ENCODE measurements around the gene RTP5. TPM values are rescaled to one million over a fixed set of nuclear protein-coding genes. Genes with fewer than 3 reads are reported as not detected.
"Not testable (repeated sequence)": the region's sequence is repeated elsewhere in the genome, so short reads cannot be mapped to it uniquely, and the experiment has no call there.

RTP5 gene
- not detected in 2 replicates for total RNA-seq

DNA sequence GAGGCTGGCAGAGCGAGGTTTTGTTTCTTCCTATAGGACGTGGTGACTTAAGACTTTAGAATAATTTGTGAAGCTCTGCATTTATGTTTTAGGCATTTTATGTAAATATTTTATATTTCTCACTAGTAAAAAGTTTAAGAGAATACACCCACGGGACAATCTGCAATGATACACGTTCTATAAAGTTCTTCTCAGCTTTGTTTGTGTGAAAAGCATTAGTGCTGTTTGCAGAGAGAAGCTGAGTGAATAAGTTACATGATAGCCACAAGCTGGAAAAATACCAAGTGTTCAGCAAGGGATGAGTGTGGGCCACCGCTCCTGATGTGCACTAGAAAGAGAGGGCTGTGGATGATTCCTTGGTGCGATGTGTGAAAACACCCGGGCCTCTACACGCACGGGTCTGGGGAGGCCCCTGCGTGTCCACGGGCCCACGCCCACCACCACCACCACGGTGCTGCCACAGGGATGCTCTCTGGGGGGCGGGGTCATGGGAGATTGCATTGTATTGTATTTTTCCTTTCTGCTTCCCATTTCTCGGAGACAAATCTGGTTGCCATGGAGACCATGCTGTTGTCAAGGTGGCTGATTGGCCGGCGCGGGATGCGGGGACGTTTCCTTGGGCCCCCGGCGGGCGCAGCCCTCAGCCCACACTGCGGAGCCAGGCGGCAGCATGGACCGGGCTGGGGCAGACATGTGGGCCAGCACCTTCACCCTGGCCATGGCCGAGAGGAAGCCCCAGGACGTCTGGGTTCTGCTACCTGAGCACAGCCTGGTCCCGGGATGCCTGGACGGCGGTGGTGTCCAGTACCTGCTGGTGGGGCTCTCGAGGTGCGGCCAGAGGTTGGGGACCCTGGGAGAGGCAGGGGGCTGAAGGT, at the start of gene RTP5:
Gene RTP5 (plus strand): TSS at position 643 of the 875 bp plus-strand sequence. CDS start 28 bp downstream, at position 671.
- H3K27ac Mint-ChIP-seq: no peak within 1 kb of the TSS

DNA sequence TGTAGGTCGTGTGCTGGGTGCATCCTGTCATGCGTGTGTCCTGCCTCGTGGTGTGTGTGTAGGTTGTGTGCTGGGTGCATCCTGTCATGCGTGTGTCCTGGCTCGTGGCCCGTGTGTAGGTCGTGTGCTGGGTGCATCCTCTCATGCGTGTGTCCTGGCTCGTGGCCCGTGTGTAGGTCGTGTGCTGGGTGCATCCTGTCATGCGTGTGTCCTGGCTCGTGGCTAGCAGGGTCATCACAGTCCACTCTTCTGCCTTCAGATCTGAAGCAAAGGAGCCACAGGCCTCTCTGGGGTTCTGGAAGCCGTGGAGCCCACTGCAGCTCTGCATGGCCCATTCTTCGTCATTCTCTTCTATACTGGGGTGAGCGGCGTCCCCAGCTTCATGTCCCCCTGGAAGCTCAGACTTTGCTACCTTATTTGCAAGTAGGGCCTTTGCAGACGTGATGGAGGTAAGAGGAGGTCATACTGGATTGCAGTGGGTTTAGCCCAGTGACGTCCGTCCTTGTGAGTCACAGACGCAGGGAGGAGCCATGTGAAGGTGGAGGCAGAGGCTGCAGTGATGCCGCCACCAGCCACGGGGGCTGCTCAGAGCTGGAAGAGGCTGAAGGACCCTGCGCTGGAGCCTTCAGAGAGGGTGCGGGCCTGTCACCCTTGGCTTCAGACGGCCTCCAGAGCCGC, 49.4 kb upstream of the RTP5 start:
- DNase-seq (ENCODE audit: low spot score); H3K27me3 Mint-ChIP-seq (ENCODE audit: insufficient read depth); H3K27ac Mint-ChIP-seq; H3K4me1 Mint-ChIP-seq (ENCODE audit: low read depth); H3K36me3 Mint-ChIP-seq (ENCODE audit: low read depth); intact Hi-C loops (cut with micrococcal nuclease); H3K4me3 Mint-ChIP-seq: not testable (repeated sequence)
- peaks cover 13% of the 10 kb centered on the region for H3K9me3 Mint-ChIP-seq

More for the DNA sequence above, at the start of gene RTP5:
- intact Hi-C loops (cut with micrococcal nuclease): no loop called here
- no peak for DNase-seq (ENCODE audit: low spot score)
- H3K36me3 Mint-ChIP-seq (ENCODE audit: low read depth): peaks cover 5% of the 10 kb centered on the region
- H3K27me3 Mint-ChIP-seq (ENCODE audit: insufficient read depth): peaks cover 11% of the 10 kb centered on the region
- H3K4me3 Mint-ChIP-seq: no peak within 1 kb of the TSS
- peaks cover 31% of the 10 kb centered on the region for H3K4me1 Mint-ChIP-seq (ENCODE audit: low read depth)
- peaks cover 7% of the 10 kb centered on the region for H3K9me3 Mint-ChIP-seq

DNA sequence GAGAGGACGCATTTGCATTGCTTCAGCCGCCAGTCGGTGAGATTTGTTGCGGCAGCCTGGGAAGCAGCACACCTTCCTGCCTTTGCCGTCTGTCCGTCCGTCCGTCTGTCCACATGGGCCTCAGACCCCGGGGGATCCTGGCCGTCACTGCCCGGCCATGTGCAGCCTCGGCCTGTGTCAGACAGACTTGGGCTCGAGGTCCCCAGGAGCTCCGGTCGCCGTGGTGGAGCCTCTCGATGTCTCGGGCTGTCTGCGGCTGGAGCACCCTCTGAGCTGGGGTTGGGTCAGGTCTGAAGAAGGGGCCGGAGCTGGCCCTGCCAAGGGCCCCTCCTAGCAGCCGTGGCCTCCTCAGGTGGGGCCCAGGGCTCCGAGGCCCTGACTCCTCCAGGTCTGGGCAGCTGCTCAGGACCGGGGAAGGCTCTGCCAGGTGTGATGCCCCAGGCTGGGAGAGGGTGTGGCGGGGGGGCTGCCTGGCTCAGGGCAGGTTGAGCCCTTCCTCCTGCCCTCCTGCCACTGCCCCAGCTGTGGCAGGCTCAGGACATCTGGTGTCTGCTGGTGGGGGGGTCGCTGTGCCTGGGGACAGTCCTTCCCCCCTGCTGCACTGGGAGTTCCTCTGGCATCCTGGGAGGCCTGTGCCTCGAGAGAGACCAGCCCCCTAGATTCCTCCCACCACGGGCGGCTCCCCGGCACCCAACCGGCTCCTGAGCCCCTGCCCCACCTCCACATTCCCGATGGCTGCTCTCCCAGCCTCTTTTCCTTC, 48.7 kb upstream of the RTP5 start:
- no peak for DNase-seq (ENCODE audit: low spot score)
- Mint-ChIP-seq H3K27me3 (ENCODE audit: insufficient read depth) (peaks cover 8% of the 10 kb centered on the region), H3K36me3 (ENCODE audit: low read depth) (no peaks in the 10 kb centered on the region), H3K4me1 (ENCODE audit: low read depth) (peaks cover 7% of the 10 kb centered on the region), H3K4me3 (no peak overlapping the region), H3K27ac (no peak overlapping the region), H3K9me3 (peaks cover 18% of the 10 kb centered on the region)
- intact Hi-C loops (cut with micrococcal nuclease): no loop called here

DNA sequence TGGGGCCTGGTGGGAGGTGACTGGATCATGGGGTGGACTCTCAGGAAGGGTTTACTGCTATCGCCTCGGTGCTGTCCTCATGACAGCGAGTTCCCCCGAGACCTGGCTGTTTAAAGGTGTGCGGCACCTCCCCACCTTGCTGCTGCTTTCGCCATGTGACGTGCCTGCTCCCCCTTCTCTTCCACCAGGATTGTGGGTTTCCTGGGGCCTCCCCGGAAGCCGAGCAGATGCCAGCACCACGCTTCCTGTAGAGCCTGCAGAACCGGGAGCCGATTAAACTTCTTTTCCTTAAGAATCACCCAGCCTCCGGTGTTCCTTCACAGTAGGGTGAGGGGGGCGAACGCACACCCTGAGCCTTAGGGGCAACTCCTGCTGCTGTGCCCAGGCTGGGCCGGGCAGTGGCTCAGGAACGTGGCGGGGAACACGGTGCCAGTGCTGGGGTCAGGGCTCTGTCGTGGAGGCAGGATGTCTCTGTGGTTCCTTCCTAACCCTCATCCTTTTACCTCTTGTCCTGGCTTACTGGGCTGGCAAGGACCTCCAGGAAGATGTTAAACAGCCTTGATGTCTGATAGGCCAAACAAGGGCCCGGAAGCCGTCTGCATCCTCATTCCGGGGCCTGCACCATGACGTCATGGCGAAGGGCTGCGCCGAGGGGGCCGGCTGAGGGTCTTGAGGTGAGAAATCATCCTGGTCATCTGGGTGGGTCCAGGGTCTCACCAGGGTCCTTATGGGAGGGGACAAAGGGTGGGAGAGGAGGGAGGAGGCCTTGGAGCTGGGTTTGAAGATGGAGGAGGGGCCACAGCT, 47.9 kb upstream of the RTP5 start:
- Mint-ChIP-seq H3K4me3 (no peak overlapping the region), H3K36me3 (ENCODE audit: low read depth) (no peaks in the 10 kb centered on the region), H3K4me1 (ENCODE audit: low read depth) (peaks cover 7% of the 10 kb centered on the region), H3K9me3 (peaks cover 21% of the 10 kb centered on the region), H3K27ac (no peak overlapping the region), H3K27me3 (ENCODE audit: insufficient read depth) (peaks cover 8% of the 10 kb centered on the region)
- no peak for DNase-seq (ENCODE audit: low spot score)
- intact Hi-C loops (cut with micrococcal nuclease): no loop called here

DNA sequence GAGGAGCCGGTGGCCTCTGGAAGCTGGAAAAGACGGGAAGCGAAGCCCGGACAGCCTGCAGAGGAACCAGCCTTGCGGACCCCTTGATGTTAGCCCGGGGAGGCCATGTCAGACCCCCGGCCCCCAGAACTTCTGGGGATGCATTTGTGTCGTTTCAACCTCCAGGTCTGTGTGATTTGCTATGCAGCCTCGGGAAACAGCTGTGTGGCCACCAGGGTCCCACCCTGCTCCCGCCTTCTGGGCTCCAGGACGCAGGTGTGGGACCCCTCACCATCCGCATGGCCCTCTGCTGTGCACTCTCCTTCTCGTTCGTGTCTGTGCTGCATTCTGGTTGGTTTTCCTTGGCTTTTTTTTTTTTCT, 47.3 kb upstream of the RTP5 start:
- Mint-ChIP-seq H3K4me3 (no peak overlapping the region), H3K4me1 (ENCODE audit: low read depth) (peaks cover 5% of the 10 kb centered on the region), H3K9me3 (peaks cover 27% of the 10 kb centered on the region), H3K27me3 (ENCODE audit: insufficient read depth) (peaks cover 9% of the 10 kb centered on the region), H3K27ac (no peak overlapping the region), H3K36me3 (ENCODE audit: low read depth) (no peaks in the 10 kb centered on the region)
- no peak for DNase-seq (ENCODE audit: low spot score)
- intact Hi-C loops (cut with micrococcal nuclease): no loop called here

DNA sequence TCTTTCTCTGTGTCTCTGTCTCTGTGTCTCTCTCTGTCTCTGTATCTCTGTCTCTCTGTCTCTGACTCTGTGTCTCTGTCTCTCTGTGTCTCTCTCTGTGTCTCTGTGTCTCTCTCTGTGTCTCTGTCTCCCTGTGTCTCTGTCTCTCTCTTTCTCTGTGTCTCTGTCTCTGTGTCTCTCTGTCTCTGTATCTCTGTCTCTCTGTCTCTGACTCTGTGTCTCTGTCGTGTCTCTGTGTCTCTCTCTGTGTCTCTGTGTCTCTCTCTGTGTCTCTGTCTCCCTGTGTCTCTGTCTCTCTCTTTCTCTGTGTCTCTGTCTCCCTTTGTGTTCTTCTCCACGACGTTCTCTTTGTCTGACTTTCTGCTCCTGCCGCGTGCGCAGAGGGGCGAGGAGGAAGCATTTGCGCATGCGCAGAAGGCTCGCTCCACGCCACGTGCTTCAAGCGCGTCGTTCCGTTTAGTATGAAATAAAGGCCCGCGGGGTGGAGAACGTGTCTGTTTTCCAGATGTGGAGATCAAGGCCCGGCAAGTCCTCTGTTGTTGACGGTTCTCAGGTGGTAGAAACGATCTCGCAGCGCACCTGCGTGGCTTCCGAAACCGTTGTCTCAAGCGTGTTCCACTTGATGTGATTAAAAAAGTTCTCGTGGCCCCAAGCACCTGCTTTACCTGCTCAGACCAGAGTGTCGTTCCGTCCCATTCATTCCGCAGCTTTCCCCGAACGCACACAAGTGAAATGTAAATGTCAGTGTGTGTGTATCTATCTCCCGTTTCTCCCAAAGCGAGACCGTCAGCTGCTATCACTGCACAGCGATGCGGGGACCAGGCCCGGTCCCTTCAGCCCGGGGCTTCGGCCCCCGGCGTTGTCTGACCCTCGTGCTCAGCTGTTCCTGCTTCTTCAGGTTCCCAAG, 45.7 kb upstream of the RTP5 start:
- H3K4me3 Mint-ChIP-seq; H3K36me3 Mint-ChIP-seq (ENCODE audit: low read depth); H3K27ac Mint-ChIP-seq; DNase-seq (ENCODE audit: low spot score); intact Hi-C loops (cut with micrococcal nuclease); H3K4me1 Mint-ChIP-seq (ENCODE audit: low read depth); H3K27me3 Mint-ChIP-seq (ENCODE audit: insufficient read depth): not testable (repeated sequence)
- H3K9me3 Mint-ChIP-seq: peaks cover 40% of the 10 kb centered on the region

DNA sequence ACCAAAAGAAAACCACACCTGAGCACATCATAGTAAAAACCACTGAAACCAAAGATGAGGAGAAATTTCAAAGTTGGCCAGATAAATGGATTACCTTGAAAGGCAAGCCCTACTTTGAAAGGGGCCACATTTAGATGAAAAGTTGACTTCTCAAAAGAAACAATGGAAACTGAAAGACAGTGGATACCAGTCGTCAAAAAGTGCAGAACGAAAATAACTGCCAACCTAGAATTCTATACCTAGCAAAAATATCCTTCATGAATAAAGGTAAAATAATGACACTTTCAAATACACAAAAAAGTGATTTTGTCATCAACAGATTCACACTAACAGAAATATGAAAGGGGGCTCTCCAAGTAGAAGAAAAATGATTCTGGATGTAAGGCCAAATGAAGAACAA, 42.1 kb upstream of the RTP5 start:
- DNase-seq (ENCODE audit: low spot score): no peak

DNA sequence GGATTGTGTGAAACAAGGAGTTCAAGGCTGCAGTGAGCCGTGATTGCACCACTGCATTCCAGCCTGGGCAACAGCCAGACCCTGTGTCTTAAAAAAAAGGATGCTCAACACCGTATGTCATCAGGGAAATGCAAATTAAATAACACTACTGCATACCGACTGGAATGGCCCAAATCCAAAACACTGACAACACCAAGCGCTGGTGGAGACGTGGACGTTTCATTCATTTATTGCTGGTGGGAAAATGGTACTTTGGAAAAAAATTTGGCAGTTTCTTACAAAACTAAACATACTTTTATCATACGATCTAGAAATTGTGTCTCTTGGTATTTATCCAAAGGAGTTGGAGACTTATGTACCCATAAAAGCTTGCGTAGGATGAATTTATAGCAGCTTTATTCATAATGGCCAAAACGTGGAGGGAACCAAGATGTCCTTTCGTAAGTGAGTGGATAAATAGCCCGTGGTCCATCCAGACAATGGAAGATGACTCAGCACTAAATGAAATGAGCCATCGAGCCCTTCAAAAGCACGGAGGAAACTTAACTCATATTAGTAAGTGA, 36.3 kb upstream of the RTP5 start:
- intact Hi-C loops (cut with micrococcal nuclease): no loop called here
- no peak overlapping the region for H3K4me3 Mint-ChIP-seq
- no peak for DNase-seq (ENCODE audit: low spot score)
- no peak overlapping the region for H3K27ac Mint-ChIP-seq
- peaks cover 15% of the 10 kb centered on the region for H3K4me1 Mint-ChIP-seq (ENCODE audit: low read depth)
- H3K36me3 Mint-ChIP-seq (ENCODE audit: low read depth): no peaks in the 10 kb centered on the region
- H3K9me3 Mint-ChIP-seq: peaks cover 9% of the 10 kb centered on the region
- peaks cover 34% of the 10 kb centered on the region for H3K27me3 Mint-ChIP-seq (ENCODE audit: insufficient read depth)

More for the DNA sequence above, 42.1 kb upstream of the RTP5 start:
- peaks cover 19% of the 10 kb centered on the region for H3K27me3 Mint-ChIP-seq (ENCODE audit: insufficient read depth)
- H3K4me3 Mint-ChIP-seq: no peak overlapping the region
- H3K4me1 Mint-ChIP-seq (ENCODE audit: low read depth): no peaks in the 10 kb centered on the region
- H3K36me3 Mint-ChIP-seq (ENCODE audit: low read depth): no peaks in the 10 kb centered on the region
- intact Hi-C loops (cut with micrococcal nuclease): no loop called here
- H3K27ac Mint-ChIP-seq: no peak overlapping the region
- H3K9me3 Mint-ChIP-seq: peaks cover 39% of the 10 kb centered on the region

DNA sequence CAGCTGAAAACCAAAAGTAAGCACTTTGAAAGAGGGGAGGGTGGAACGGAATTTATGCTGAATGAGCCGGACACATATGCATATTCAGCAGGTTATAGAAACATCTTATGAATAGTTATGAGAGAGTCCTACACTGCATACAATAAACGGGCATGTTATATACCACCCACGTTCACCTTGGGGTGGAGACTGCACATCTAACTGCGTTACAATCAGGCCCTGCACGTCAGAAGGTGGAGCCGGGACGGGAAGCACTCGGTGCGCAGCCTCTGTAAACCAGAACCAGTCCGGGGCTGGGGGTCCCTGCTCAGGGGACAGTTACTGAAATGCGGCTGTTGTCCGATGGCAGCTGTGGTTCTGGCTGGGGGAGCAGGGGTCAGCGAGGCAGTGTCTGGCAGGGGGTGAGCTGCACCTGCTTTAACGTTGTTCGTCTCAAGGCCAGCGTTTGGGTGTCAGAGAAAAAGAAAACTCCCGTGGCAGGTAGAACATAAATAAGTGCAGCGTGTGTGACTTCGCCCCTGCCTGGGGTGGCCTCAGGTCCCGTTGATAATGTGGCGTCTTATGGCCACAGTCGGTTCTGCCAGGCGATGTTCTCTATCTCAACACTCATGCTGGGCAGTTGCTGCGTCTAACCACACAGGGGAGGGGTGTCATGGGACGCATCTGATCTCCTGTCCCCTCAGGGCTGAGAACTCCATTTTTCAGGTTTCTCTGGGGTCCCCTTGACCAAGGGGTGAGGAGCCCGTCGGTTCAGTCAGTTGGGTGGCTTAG, 35.6 kb upstream of the RTP5 start:
- H3K4me3 Mint-ChIP-seq; H3K27ac Mint-ChIP-seq; intact Hi-C loops (cut with micrococcal nuclease); DNase-seq (ENCODE audit: low spot score); H3K36me3 Mint-ChIP-seq (ENCODE audit: low read depth); H3K9me3 Mint-ChIP-seq: not testable (repeated sequence)
- peaks cover 21% of the 10 kb centered on the region for H3K4me1 Mint-ChIP-seq (ENCODE audit: low read depth)
- H3K27me3 Mint-ChIP-seq (ENCODE audit: insufficient read depth): peaks cover 34% of the 10 kb centered on the region

DNA sequence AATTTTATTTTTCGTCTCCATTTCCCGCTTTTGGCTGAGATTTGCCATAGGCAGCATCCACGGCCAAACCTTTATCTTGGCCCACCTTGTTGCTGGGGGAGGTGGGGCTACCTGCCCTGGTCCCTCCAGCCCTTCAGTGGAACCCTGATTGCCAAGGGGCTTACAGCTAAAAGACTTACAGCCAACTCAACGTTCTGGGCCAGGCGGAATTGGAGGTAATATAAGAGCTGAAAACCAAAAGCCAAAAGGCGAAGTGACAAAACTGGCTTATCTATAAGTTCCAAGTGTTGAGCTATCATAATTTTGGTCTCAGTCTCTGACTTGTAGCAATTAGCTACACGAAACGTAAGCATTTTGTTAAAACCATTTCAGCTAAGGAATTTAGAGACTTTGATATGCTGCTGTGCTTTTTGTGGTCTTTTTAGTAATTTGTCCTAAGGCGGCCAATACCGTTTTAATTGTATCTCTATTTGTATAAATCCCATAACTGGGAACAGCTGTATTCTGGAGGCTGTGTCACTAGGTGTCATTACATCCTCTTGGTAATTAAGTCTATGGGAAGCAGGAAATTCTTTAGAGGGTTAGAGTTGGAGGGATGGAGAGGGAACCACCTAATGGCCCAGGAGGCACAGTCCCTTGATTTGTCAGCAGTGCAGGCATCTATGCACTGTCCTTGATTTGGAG, 34.9 kb upstream of the RTP5 start:
- Mint-ChIP-seq H3K36me3 (ENCODE audit: low read depth) (no peaks in the 10 kb centered on the region), H3K4me3 (no peak overlapping the region), H3K27me3 (ENCODE audit: insufficient read depth) (peaks cover 37% of the 10 kb centered on the region), H3K27ac (no peak overlapping the region), H3K4me1 (ENCODE audit: low read depth) (peaks cover 21% of the 10 kb centered on the region), H3K9me3 (peaks cover 6% of the 10 kb centered on the region)
- DNase-seq (ENCODE audit: low spot score): no peak
- intact Hi-C loops (cut with micrococcal nuclease): no loop called here
